ENCODE results near the gene PROK1. TPM values are rescaled to one million over a fixed set of nuclear protein-coding genes. Genes with fewer than 3 reads are reported as not detected.
"Not testable (repeated sequence)": the region's sequence is repeated elsewhere in the genome, so short reads cannot be mapped to it uniquely, and the experiment has no call there.

PROK1 gene
- total RNA-seq, result 0.19 TPM
- polyA plus RNA-seq, result 0.50 TPM
- long read RNA-seq, donor 1, result 0 reads
- long read RNA-seq, donor 2, result 0 reads
- long read RNA-seq, donor 3, result 0 reads
- long read RNA-seq, donor 4, result 0 reads
- long read RNA-seq, donor 5, result 0 reads
- long read RNA-seq, donor 6, result 0 reads
- long read RNA-seq, donor 7, result 0 reads
- long read RNA-seq, donor 8, result 0 reads
- long read RNA-seq, donor 9, result 0 reads
- long read RNA-seq, donor 10, result 0 reads

GRCh38 chr1:110450929-110451328 lies at the start of gene PROK1:
Gene PROK1, plus strand, starts transcription at chr1:110451149. Its CDS starts 68 bp downstream, at chr1:110451217.
- 94% methylated on average over 8 of the region's 8 CpGs for WGBS
- no peak for DNase-seq (ENCODE audit: low read depth in 6 of 9, low spot score in 9 of 9)
- no peaks in the 10 kb centered on the region for H3K36me3 ChIP-seq (ENCODE audit: control insufficient read depth in 2 of 2, insufficient read depth in 2 of 2, low read length in 1 of 2)
- H3K4me3 ChIP-seq (ENCODE audit: low read length in 2 of 2), result no peak within 1 kb of the TSS
- no peaks in the 10 kb centered on the region for H3K4me1 ChIP-seq (ENCODE audit: control insufficient read depth in 2 of 2, insufficient read depth in 2 of 2, low read length in 2 of 2)
- H3K9me3 ChIP-seq (ENCODE audit: control insufficient read depth in 2 of 2, insufficient read depth in 1 of 2, low read length in 1 of 2), result no peaks in the 10 kb centered on the region
- peaks cover 0 to 26% of the 10 kb centered on the region in 2 donors for H3K27me3 ChIP-seq (ENCODE audit: control insufficient read depth in 2 of 2, insufficient read depth in 1 of 2, low read length in 1 of 2)
- no peak within 1 kb of the TSS for H3K27ac ChIP-seq (ENCODE audit: low read depth in 1 of 2, low read length in 1 of 2)

- Histone ChIP-seq H3K4me3 (ENCODE audit: low read length in 2 of 2) (no peak overlapping the region), H3K9me3 (ENCODE audit: control insufficient read depth in 2 of 2, insufficient read depth in 1 of 2, low read length in 1 of 2) (no peaks in the 10 kb centered on the region), H3K27me3 (ENCODE audit: control insufficient read depth in 2 of 2, insufficient read depth in 1 of 2, low read length in 1 of 2) (no peaks in the 10 kb centered on the region), H3K27ac (ENCODE audit: low read depth in 1 of 2, low read length in 1 of 2) (no peak overlapping the region), H3K4me1 (ENCODE audit: control insufficient read depth in 2 of 2, insufficient read depth in 2 of 2, low read length in 2 of 2) (peaks cover 0 to 3% of the 10 kb centered on the region in 2 donors), H3K36me3 (ENCODE audit: control insufficient read depth in 2 of 2, insufficient read depth in 2 of 2, low read length in 1 of 2) (peaks cover 30 to 48% of the 10 kb centered on the region in 2 donors)
- 98% methylated on average over 5 of the region's 5 CpGs for whole genome bisulfite sequencing
- no peak for DNase-seq (ENCODE audit: low read depth in 6 of 9, low spot score in 9 of 9)
Measured at GRCh38 chr1:110403805-110404204, 47.1 kb upstream of the PROK1 start.

- peaks cover 0 to 3% of the 10 kb centered on the region in 2 donors for H3K4me1 ChIP-seq (ENCODE audit: control insufficient read depth in 2 of 2, insufficient read depth in 2 of 2, low read length in 2 of 2)
- no peak overlapping the region for H3K27ac ChIP-seq (ENCODE audit: low read depth in 1 of 2, low read length in 1 of 2)
- DNase-seq (ENCODE audit: low read depth in 6 of 9, low spot score in 9 of 9), result no peak
- H3K36me3 ChIP-seq (ENCODE audit: control insufficient read depth in 2 of 2, insufficient read depth in 2 of 2, low read length in 1 of 2), result peaks cover 30 to 48% of the 10 kb centered on the region in 2 donors
- H3K9me3 ChIP-seq (ENCODE audit: control insufficient read depth in 2 of 2, insufficient read depth in 1 of 2, low read length in 1 of 2), result no peaks in the 10 kb centered on the region
- no peak overlapping the region for H3K4me3 ChIP-seq (ENCODE audit: low read length in 2 of 2)
- 98% methylated on average over 4 of the region's 4 CpGs for WGBS
- no peaks in the 10 kb centered on the region for H3K27me3 ChIP-seq (ENCODE audit: control insufficient read depth in 2 of 2, insufficient read depth in 1 of 2, low read length in 1 of 2)
Measured at GRCh38 chr1:110404401-110404800, 46.5 kb upstream of the PROK1 start.

GRCh38 chr1:110406407-110406806 lies 44.5 kb upstream of the PROK1 start:
- Histone ChIP-seq H3K36me3 (ENCODE audit: control insufficient read depth in 2 of 2, insufficient read depth in 2 of 2, low read length in 1 of 2) (peaks cover 19 to 38% of the 10 kb centered on the region in 2 donors), H3K4me3 (ENCODE audit: low read length in 2 of 2) (peak overlapping the region; percentile 86 to 97)
- 93% methylated on average over 15 of the region's 15 CpGs for WGBS
- H3K27ac ChIP-seq (ENCODE audit: low read depth in 1 of 2, low read length in 1 of 2); H3K4me1 ChIP-seq (ENCODE audit: control insufficient read depth in 2 of 2, insufficient read depth in 2 of 2, low read length in 2 of 2); H3K9me3 ChIP-seq (ENCODE audit: control insufficient read depth in 2 of 2, insufficient read depth in 1 of 2, low read length in 1 of 2); H3K27me3 ChIP-seq (ENCODE audit: control insufficient read depth in 2 of 2, insufficient read depth in 1 of 2, low read length in 1 of 2); DNase-seq (ENCODE audit: low read depth in 6 of 9, low spot score in 9 of 9): not testable (repeated sequence)

GRCh38 chr1:110407260-110408210 lies 43.4 kb upstream of the PROK1 start, which contains the start of gene LAMTOR5:
Gene LAMTOR5, minus strand, starts transcription at chr1:110407694. Its CDS starts 74 bp downstream, at chr1:110407620.
- WGBS, result under 1% methylated on average over 76 of the region's 76 CpGs
- H3K36me3 ChIP-seq (ENCODE audit: control insufficient read depth in 2 of 2, insufficient read depth in 2 of 2, low read length in 1 of 2), result peaks cover 11 to 28% of the 10 kb centered on the region in 2 donors
- no peaks in the 10 kb centered on the region for H3K9me3 ChIP-seq (ENCODE audit: control insufficient read depth in 2 of 2, insufficient read depth in 1 of 2, low read length in 1 of 2)
- peak within 1 kb of the TSS; percentile 82 to 88 for H3K27ac ChIP-seq (ENCODE audit: low read depth in 1 of 2, low read length in 1 of 2)
- peak; percentile 85 to 96 (median 89) for DNase-seq (ENCODE audit: low read depth in 6 of 9, low spot score in 9 of 9)
- H3K4me1 ChIP-seq (ENCODE audit: control insufficient read depth in 2 of 2, insufficient read depth in 2 of 2, low read length in 2 of 2), result peaks cover 0 to 3% of the 10 kb centered on the region in 2 donors
- H3K4me3 ChIP-seq (ENCODE audit: low read length in 2 of 2), result peak within 1 kb of the TSS; percentile 86 to 97
- H3K27me3 ChIP-seq (ENCODE audit: control insufficient read depth in 2 of 2, insufficient read depth in 1 of 2, low read length in 1 of 2), result no peaks in the 10 kb centered on the region

- no peak for DNase-seq (ENCODE audit: low read depth in 6 of 9, low spot score in 9 of 9)
- WGBS, result 93% methylated on average over 8 of the region's 8 CpGs
- Histone ChIP-seq H3K9me3 (ENCODE audit: control insufficient read depth in 2 of 2, insufficient read depth in 1 of 2, low read length in 1 of 2) (no peaks in the 10 kb centered on the region), H3K27ac (ENCODE audit: low read depth in 1 of 2, low read length in 1 of 2) (no peak overlapping the region), H3K36me3 (ENCODE audit: control insufficient read depth in 2 of 2, insufficient read depth in 2 of 2, low read length in 1 of 2) (peaks cover 5 to 18% of the 10 kb centered on the region in 2 donors), H3K4me3 (ENCODE audit: low read length in 2 of 2) (no peak overlapping the region), H3K27me3 (ENCODE audit: control insufficient read depth in 2 of 2, insufficient read depth in 1 of 2, low read length in 1 of 2) (no peaks in the 10 kb centered on the region), H3K4me1 (ENCODE audit: control insufficient read depth in 2 of 2, insufficient read depth in 2 of 2, low read length in 2 of 2) (peaks cover 0 to 3% of the 10 kb centered on the region in 2 donors)
Measured at GRCh38 chr1:110408488-110408887, 42.5 kb upstream of the PROK1 start.

GRCh38 chr1:110409316-110409715 lies 41.6 kb upstream of the PROK1 start:
- no peaks in the 10 kb centered on the region for H3K27me3 ChIP-seq (ENCODE audit: control insufficient read depth in 2 of 2, insufficient read depth in 1 of 2, low read length in 1 of 2)
- no peaks in the 10 kb centered on the region for H3K9me3 ChIP-seq (ENCODE audit: control insufficient read depth in 2 of 2, insufficient read depth in 1 of 2, low read length in 1 of 2)
- H3K27ac ChIP-seq (ENCODE audit: low read depth in 1 of 2, low read length in 1 of 2), result no peak overlapping the region
- peaks cover 0 to 3% of the 10 kb centered on the region in 2 donors for H3K4me1 ChIP-seq (ENCODE audit: control insufficient read depth in 2 of 2, insufficient read depth in 2 of 2, low read length in 2 of 2)
- no peak overlapping the region for H3K4me3 ChIP-seq (ENCODE audit: low read length in 2 of 2)
- 98% methylated on average over 6 of the region's 6 CpGs for WGBS
- DNase-seq (ENCODE audit: low read depth in 6 of 9, low spot score in 9 of 9), result no peak
- peaks cover 0 to 11% of the 10 kb centered on the region in 2 donors for H3K36me3 ChIP-seq (ENCODE audit: control insufficient read depth in 2 of 2, insufficient read depth in 2 of 2, low read length in 1 of 2)

- WGBS, result 88% methylated on average over 7 of the region's 7 CpGs
- no peak for DNase-seq (ENCODE audit: low read depth in 6 of 9, low spot score in 9 of 9)
- Histone ChIP-seq H3K9me3 (ENCODE audit: control insufficient read depth in 2 of 2, insufficient read depth in 1 of 2, low read length in 1 of 2) (no peaks in the 10 kb centered on the region), H3K36me3 (ENCODE audit: control insufficient read depth in 2 of 2, insufficient read depth in 2 of 2, low read length in 1 of 2) (no peaks in the 10 kb centered on the region), H3K4me1 (ENCODE audit: control insufficient read depth in 2 of 2, insufficient read depth in 2 of 2, low read length in 2 of 2) (peaks cover 0 to 3% of the 10 kb centered on the region in 2 donors), H3K27ac (ENCODE audit: low read depth in 1 of 2, low read length in 1 of 2) (no peak overlapping the region), H3K27me3 (ENCODE audit: control insufficient read depth in 2 of 2, insufficient read depth in 1 of 2, low read length in 1 of 2) (no peaks in the 10 kb centered on the region), H3K4me3 (ENCODE audit: low read length in 2 of 2) (no peak overlapping the region)
Measured at GRCh38 chr1:110411173-110411735, 39.7 kb upstream of the PROK1 start.

All from thymus (tissue), 14 donors.